Neural cell (in vitro differentiated cells): ENCODE results near the gene C22orf15. TPM values are rescaled to one million over a fixed set of nuclear protein-coding genes. Genes with fewer than 3 reads are reported as not detected.

Source experiments
- H2AFZ ChIP-seq: fragments of 200-600, 300-800 bp; sonication (generic), shearing (Covaris generic); 2 replicates; pipeline ENCODE4 v1.6.0; 2014; ENCODE audit warnings: low read depth, mild to moderate bottlenecking, antibody characterized with exemption, low read length, moderate library complexity
- H3F3A ChIP-seq: fragments of 200-600 bp; shearing (Covaris generic); 2 replicates; pipeline ENCODE4 v1.6.1; 2016; ENCODE audit warnings: mild to moderate bottlenecking, moderate library complexity, mixed read lengths, antibody characterized with exemption, low read length; ENCODE audit not compliant: insufficient read depth, poor library complexity, severe bottlenecking
- H3K27ac ChIP-seq: fragments of 200-600, 300-800 bp; sonication (generic), shearing (Covaris generic); 2 replicates; pipeline ENCODE4 v1.5.1; 2014; ENCODE audit warnings: mild to moderate bottlenecking, low read length, moderate library complexity
- H3K27me3 ChIP-seq: fragments of 300-800, 200-600 bp; sonication (generic), shearing (Covaris generic); 2 replicates; pipeline ENCODE4 v1.6.0; 2014; ENCODE audit warnings: mild to moderate bottlenecking, low read depth, low read length, moderate library complexity; ENCODE audit not compliant: insufficient read depth
- H3K36me3 ChIP-seq: fragments of 300-800, 200-600 bp; sonication (generic), shearing (Covaris generic); 2 replicates; pipeline ENCODE4 v1.5.1; 2014; ENCODE audit warnings: mild to moderate bottlenecking, antibody characterized with exemption, low read length, moderate library complexity; ENCODE audit not compliant: insufficient read depth
- H3K4me2 ChIP-seq: fragments of 300-800, 200-600 bp; sonication (generic), shearing (Covaris generic); 2 replicates; pipeline ENCODE4 v1.6.0; 2014; ENCODE audit warnings: mild to moderate bottlenecking, low read length
- H3K4me3 ChIP-seq: fragments of 300-800, 200-600 bp; sonication (generic), shearing (Covaris generic); 2 replicates; pipeline ENCODE4 v1.5.1; 2014; ENCODE audit warnings: mild to moderate bottlenecking, low read length, moderate library complexity
- H3K79me2 ChIP-seq: fragments of 200-600 bp; shearing (Covaris generic); replicated peaks from 2 replicates; pipeline ENCODE4 v1.6.0; 2014; ENCODE audit warnings: mild to moderate bottlenecking, low read length, moderate library complexity; ENCODE audit not compliant: insufficient read depth
- H3K9ac ChIP-seq: fragments of 300-800, 200-600 bp; sonication (generic), shearing (Covaris generic); 2 replicates; pipeline ENCODE4 v1.6.1; 2016; ENCODE audit warnings: mild to moderate bottlenecking, low read length, mixed read lengths
- H3K9me2 ChIP-seq: fragments of 200-600 bp; shearing (Covaris generic); 2 replicates; pipeline ENCODE4 v1.6.1; 2016; ENCODE audit warnings: mild to moderate bottlenecking, low read length, mixed read lengths; ENCODE audit not compliant: insufficient read depth
- H3K9me3 ChIP-seq: fragments of 200-600, 300-800 bp; sonication (generic), shearing (Covaris generic); 2 replicates; pipeline ENCODE4 v1.6.1; 2016; ENCODE audit warnings: mild to moderate bottlenecking, mixed run types, low read length, moderate library complexity, mixed read lengths
- H4K20me1 ChIP-seq: fragments of 200-600 bp; shearing (Covaris generic); 2 replicates; pipeline ENCODE4 v1.6.1; 2016; ENCODE audit warnings: mild to moderate bottlenecking, mixed run types; ENCODE audit not compliant: insufficient read depth
- CTCF ChIP-seq: fragments of 450-650 bp; IDR thresholded peaks from 2 replicates; pipeline ENCODE4 v1.5.1; 2014; ENCODE audit warnings: antibody characterized with exemption, mild to moderate bottlenecking, moderate library complexity; ENCODE audit not compliant: poor library complexity, severe bottlenecking
- EP300 ChIP-seq: fragments of 450-650 bp; conservative IDR thresholded peaks from 2 replicates; pipeline ENCODE4 v1.6.1; 2014; ENCODE audit warnings: antibody characterized with exemption, mild to moderate bottlenecking, moderate library complexity; ENCODE audit not compliant: poor library complexity, severe bottlenecking
- EZH2 ChIP-seq: fragments of 200-600, 300-800 bp; shearing (Covaris generic), sonication (generic); IDR thresholded peaks from 2 replicates; pipeline ENCODE4 v1.6.1; 2014; ENCODE audit warnings: antibody characterized with exemption, low read length, borderline replicate concordance, mild to moderate bottlenecking; ENCODE audit not compliant: insufficient read depth, poor library complexity, severe bottlenecking
- MXI1 ChIP-seq: fragments of 450-650 bp; conservative IDR thresholded peaks from 2 replicates; pipeline ENCODE4 v1.6.1; 2014; ENCODE audit warnings: antibody characterized with exemption, mild to moderate bottlenecking; ENCODE audit not compliant: poor library complexity, severe bottlenecking
- POLR2AphosphoS5 ChIP-seq: IDR thresholded peaks from 2 replicates; pipeline ENCODE4 v1.6.1; 2012
- RAD21 ChIP-seq: fragments of 450-650 bp; conservative IDR thresholded peaks from 2 replicates; pipeline ENCODE4 v1.6.1; 2014; ENCODE audit warnings: antibody characterized with exemption, mild to moderate bottlenecking, moderate library complexity
- REST ChIP-seq: IDR thresholded peaks from 2 replicates; pipeline ENCODE4 v1.6.1; 2012; ENCODE audit warnings: borderline replicate concordance
- SMC3 ChIP-seq: fragments of 450-650 bp; conservative IDR thresholded peaks from 2 replicates; pipeline ENCODE4 v1.6.1; 2014; ENCODE audit warnings: antibody characterized with exemption, mild to moderate bottlenecking, moderate library complexity; ENCODE audit not compliant: poor library complexity
- TAF1 ChIP-seq: IDR thresholded peaks from 2 replicates; pipeline ENCODE4 v1.6.1; 2012; ENCODE audit warnings: low read depth
- polyA plus RNA-seq: library from polyadenylated mRNA; depleted of rRNA; stranded (reverse); fragments of >200 nt; gene quantifications from 2 replicates; pipeline ENCODE4 v1.2.3, GENCODE V29; 2014

Gene C22orf15
- polyA plus RNA-seq, 1 donor from 2014 or later, result not detected

GRCh38 chr22:23720855-23721254 lies 41.9 kb upstream of the C22orf15 start:
- H4K20me1 ChIP-seq, result no peaks in the 10 kb centered on the region
- no peaks in the 10 kb centered on the region for H3K36me3 ChIP-seq
- no peaks in the 10 kb centered on the region for H3K9me2 ChIP-seq
- TF ChIP-seq RAD21 (no peak), EP300 (no peak), POLR2AphosphoS5 (no peak), TAF1 (no peak), EZH2 (no peak), CTCF (no peak)
- H3K79me2 ChIP-seq, result peaks cover 8% of the 10 kb centered on the region
- no peak overlapping the region for H3K4me2 ChIP-seq
- no peak overlapping the region for H3K4me3 ChIP-seq
- H3K27ac ChIP-seq, result no peak overlapping the region
- H3K9me3 ChIP-seq, result no peaks in the 10 kb centered on the region
- no peaks in the 10 kb centered on the region for H3F3A ChIP-seq
- H3K9ac ChIP-seq, result no peak overlapping the region
- H2AFZ ChIP-seq, result no peak overlapping the region
- H3K27me3 ChIP-seq, result no peaks in the 10 kb centered on the region

GRCh38 chr22:23722160-23722559 lies 40.6 kb upstream of the C22orf15 start:
- H3K36me3 ChIP-seq, result no peaks in the 10 kb centered on the region
- no peaks in the 10 kb centered on the region for H4K20me1 ChIP-seq
- H3K27me3 ChIP-seq, result no peaks in the 10 kb centered on the region
- no peaks in the 10 kb centered on the region for H3K79me2 ChIP-seq
- H3K4me2 ChIP-seq, result no peak overlapping the region
- H3K9me2 ChIP-seq, result no peaks in the 10 kb centered on the region
- H2AFZ ChIP-seq, result no peak overlapping the region
- no peak overlapping the region for H3K4me3 ChIP-seq
- H3F3A ChIP-seq, result no peaks in the 10 kb centered on the region
- H3K9me3 ChIP-seq, result no peaks in the 10 kb centered on the region
- H3K27ac ChIP-seq, result no peak overlapping the region
- H3K9ac ChIP-seq, result no peak overlapping the region
- TF ChIP-seq POLR2AphosphoS5, result no peak
- TF ChIP-seq SMC3, result no peak
- TF ChIP-seq TAF1, result no peak
- TF ChIP-seq EZH2, result no peak
- no peak for TF ChIP-seq EP300
- TF ChIP-seq CTCF, result no peak
- no peak for TF ChIP-seq REST
- no peak for TF ChIP-seq RAD21
- TF ChIP-seq MXI1, result no peak
